ENCODE results near the gene ARHGAP40. TPM values are rescaled to one million over a fixed set of nuclear protein-coding genes. Genes with fewer than 3 reads are reported as not detected.

Gene ARHGAP40
- total RNA-seq, 1 donor from 2014 or later, result not detected

DNA sequence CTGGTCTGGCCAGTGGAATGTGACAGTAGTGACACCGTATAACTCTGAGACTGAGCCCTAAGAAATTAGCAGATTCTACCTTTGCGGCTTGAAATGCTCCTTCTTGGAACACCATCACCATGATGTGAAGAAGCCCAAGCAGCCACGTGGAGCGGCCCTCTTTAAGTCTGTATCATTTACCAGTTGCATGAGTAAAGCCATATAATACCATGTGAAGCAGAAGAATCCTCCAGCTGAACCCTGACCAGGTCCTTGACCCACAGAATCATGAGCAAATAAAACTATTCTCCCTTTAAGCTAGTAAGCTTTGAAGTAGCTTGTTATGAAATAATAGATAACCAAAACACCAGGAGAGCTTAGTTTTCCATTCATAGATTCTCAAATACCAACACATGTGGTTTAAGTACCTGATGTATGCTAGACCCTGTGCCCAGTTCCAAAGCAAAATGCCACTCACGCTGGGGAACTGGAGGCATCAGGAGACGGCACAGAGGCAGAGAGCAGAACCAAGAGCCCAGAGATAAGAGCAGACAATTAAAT, 65.9 kb downstream of the ARHGAP40 start:
- ATAC-seq (ENCODE audit: poor library complexity) (no peak), DNase-seq (no peak)
- intact Hi-C loops (cut with DNase I), result no loop called here

GRCh38 chr20:38669688-38670087, 68.1 kb downstream of the ARHGAP40 start:
- ATAC-seq (ENCODE audit: poor library complexity) (no peak), DNase-seq (no peak)
- intact Hi-C loops (cut with DNase I), result no loop called here

DNA sequence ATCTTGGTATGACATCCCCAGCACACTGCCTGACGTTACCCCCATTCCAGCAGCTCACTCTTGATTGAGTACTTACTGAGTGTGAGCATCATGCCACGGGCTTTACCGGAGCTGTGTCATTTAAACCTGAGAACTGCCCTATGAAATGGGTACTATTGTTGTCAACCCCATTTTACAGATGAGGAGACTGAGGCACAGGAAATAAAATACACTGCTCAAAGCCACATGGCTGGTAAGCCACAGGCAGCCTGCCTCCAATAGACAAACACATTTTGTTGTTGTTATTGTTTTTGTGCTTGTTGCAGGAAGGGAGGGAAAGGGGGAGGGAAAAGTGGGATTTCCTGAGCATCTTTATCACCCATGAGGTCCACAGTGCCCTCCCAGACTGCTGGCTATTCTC, 69.2 kb downstream of the ARHGAP40 start:
- intact Hi-C loops (cut with DNase I), result no loop called here
- no peak for DNase-seq
- no peak for ATAC-seq (ENCODE audit: poor library complexity)

- intact Hi-C loops (cut with DNase I), result no loop called here
- ATAC-seq (ENCODE audit: poor library complexity) (no peak), DNase-seq (no peak)
Observed at GRCh38 chr20:38671186-38671585, 69.6 kb downstream of the ARHGAP40 start.

- no peak for ATAC-seq (ENCODE audit: poor library complexity)
- no peak for DNase-seq
- intact Hi-C loops (cut with DNase I), result no loop called here
Observed at GRCh38 chr20:38671701-38672292, 70.2 kb downstream of the ARHGAP40 start.

GRCh38 chr20:38672504-38672903, 70.9 kb downstream of the ARHGAP40 start:
- intact Hi-C loops (cut with DNase I), result no loop called here
- no peak for DNase-seq
- no peak for ATAC-seq (ENCODE audit: poor library complexity)

- intact Hi-C loops (cut with DNase I), result no loop called here
- no peak for DNase-seq
- no peak for ATAC-seq (ENCODE audit: poor library complexity)
Observed at GRCh38 chr20:38673261-38673660, 71.7 kb downstream of the ARHGAP40 start.

DNA sequence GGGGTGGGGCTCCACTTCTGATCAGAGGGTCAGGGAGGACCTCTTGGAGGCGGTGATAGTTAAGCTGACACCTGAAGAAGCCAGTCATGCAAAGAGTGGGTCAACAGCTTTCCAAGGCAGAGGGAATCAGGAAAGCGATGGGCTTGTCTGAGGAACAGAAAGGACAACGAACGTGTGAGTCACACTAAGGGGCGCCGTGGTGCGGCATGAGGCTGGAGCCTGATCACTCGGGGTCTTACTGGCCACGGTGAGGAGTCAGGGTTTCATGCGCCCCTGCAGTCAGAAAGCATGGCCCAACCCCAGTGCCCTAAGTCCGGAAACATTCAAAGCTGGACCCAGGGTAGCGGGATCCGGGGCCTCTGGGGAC, 72.1 kb downstream of the ARHGAP40 start:
- DNase-seq, result no peak
- no peak for ATAC-seq (ENCODE audit: poor library complexity)

GRCh38 chr20:38674092-38674764, 72.6 kb downstream of the ARHGAP40 start:
- intact Hi-C loops (cut with DNase I), result no loop called here
- DNase-seq (peak; percentile 46), ATAC-seq (ENCODE audit: poor library complexity) (peak; percentile 72)

More for the DNA sequence above, 72.1 kb downstream of the ARHGAP40 start:
- intact Hi-C loops (cut with DNase I), result no loop called here

DNA sequence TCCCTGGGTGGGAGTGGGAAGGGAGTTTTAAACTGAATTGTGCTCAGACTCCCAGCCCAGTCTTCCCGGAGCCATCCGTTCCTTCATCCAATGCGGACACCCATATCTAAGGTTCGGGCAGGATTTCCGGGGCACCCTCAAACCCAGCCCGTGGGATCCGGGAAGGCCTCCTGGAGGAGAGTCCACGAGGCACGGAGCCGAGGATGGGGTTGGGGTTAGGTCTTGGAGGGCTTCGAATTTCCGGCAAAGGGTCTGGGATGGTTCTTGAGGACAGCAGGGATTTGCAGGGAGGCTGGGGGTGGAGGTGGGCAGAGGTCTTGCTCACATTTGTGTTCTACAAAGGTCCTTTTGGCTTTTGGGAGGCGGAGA, 73.1 kb downstream of the ARHGAP40 start:
- no peak for ATAC-seq (ENCODE audit: poor library complexity)
- intact Hi-C loops (cut with DNase I), result no loop called here
- no peak for DNase-seq

DNA sequence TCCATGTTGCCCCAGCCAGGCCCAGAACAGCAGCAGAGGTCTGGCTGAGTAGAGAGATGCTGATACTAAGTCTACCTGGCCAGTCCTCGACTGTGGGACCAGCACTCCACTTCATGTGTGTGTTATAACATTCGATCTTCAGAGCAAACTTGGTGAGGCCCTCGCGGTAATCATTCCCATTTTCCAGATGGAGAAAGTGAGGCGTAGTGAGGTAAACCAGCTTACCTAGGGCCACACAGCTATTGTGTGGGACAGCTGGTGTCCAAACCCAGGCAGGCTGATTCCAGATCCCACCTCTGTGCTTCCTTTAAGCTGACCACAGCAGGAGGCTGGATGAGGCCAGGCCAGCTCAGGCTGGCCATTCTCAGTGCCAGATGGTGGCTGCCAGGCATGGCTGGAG, 75.0 kb downstream of the ARHGAP40 start:
- no peak for ATAC-seq (ENCODE audit: poor library complexity)
- DNase-seq, result no peak
- intact Hi-C loops (cut with DNase I), result no loop called here

GRCh38 chr20:38680500-38681306, 79.1 kb downstream of the ARHGAP40 start:
- intact Hi-C loops (cut with DNase I), result no loop called here
- DNase-seq (no peak), ATAC-seq (ENCODE audit: poor library complexity) (no peak)

DNA sequence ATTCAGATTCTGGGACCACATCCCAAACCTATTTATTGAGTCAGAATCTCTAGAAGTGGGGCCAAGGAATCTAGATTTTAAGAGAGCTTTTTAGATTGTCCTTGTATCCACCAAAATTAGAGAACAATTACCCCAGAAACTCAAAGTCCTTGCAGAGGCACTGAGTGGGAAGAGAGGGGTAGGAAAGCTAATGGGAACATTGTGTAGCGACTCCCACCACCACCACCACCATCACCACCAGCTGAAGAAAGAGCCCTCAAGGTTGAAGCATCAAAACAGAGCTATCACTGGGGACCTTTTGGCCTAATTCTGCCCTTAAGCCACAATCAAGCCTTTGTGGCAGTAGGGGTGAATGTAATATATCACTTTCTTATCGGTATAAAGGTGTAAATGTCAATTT, 83.7 kb downstream of the ARHGAP40 start:
- intact Hi-C loops (cut with DNase I), result no loop called here
- no peak for ATAC-seq (ENCODE audit: poor library complexity)

DNA sequence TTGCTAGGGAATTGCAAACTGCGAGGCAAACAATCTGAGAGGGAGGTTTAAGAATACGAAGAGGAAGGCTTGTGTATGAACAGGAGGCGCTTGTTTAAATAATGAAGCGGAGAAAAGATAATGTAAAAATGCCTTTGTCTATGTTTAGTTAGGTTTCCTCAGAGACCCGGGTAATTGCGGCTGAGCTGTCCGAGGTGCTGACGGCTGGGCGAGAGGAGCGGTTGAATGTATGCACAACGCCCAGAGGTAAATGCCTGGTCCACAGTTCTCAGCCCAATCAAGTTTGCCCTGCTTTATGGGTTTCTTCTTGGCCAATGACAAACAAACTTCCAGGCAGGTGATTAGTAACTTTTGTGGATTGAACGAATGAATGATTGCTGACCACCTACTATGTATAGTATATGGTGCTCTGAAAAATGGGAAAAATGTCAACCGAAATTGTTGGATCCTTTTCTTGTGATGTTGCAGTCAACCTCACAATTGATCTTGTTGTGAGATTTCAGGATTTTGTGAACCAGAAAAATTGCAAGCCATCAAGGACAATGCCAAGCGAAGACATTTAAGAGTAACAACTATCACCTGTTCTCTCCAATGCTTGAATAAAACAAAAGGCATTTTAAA, 84.4 kb downstream of the ARHGAP40 start:
- no peak for ATAC-seq (ENCODE audit: poor library complexity)
- DNase-seq, result peak; percentile 61
- intact Hi-C loops (cut with DNase I), result no loop called here

More for the DNA sequence above, 83.7 kb downstream of the ARHGAP40 start:
- DNase-seq, result no peak

DNA sequence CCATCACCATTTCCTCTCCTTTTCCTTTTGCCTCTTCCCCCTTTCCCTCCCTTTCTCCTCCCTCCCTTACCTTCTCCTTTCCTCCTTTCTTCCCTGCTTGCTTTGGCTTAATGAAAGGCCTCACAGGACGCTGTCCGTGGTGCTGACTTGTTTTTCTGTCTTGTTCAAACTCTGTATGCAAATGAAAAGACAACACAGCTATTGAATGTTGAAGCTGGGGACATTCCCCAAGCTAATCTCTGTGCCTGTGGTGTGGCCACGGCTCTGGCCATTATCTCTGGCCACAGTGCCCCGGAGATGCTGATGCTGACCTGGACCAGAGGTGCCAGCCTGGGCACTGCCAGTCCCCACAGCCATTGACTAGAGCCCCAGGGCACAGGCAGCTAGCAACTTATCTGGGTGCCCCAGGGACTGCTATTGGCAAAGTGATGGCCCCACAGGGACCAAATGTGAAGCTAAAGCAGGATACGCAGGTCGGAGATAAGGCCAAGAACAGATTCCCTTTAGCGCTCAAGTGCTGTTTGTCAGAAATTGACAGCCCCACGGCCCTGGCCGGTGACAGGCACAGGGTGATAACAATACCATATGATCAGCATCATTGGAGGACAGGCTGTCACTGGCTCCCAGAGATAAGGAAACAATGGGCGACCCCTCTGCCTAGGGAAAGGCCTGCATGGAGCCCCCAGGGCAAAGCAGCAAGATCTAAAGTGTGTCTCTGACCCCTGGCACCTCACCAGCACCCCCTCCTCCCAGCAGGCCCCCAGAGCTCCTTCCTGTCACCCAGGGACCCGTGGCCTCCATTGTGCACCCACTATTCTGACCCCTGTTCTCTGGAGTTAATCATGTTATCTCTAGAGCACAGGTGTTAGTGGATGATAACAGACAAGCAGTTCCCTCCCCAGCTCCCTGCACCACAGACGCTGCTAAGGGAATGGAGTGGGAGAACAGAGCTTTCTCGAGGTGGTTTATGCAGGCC, 91.1 kb downstream of the ARHGAP40 start:
- peak; percentile 55 for ATAC-seq (ENCODE audit: poor library complexity)
- DNase-seq, result peak; percentile 52
- intact Hi-C loops (cut with DNase I), result no loop called here

GRCh38 chr20:38697306-38697705, 95.7 kb downstream of the ARHGAP40 start:
- DNase-seq, result no peak
- no peak for ATAC-seq (ENCODE audit: poor library complexity)
- intact Hi-C loops (cut with DNase I), result no loop called here

DNA sequence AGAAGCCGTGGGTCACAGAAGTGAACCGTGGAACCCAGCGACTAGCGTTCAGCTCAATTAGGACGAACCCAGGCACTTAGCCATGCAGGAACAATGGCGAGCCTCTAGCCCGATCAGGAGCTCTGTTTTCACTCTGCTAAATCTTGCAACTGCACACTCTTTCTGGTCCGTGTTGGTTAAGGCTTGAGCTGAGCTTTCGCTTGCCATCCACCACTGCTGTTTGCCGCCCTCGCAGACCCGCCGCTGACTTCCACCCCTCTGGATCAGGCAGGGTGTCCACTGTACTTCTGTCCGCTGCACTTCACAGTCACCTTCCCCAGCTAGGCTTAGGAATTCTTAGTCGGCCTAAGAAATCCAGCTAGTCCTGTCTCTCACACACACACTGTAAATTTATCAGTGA, 96.9 kb downstream of the ARHGAP40 start:
- DNase-seq (no peak), ATAC-seq (ENCODE audit: poor library complexity) (no peak)

DNA sequence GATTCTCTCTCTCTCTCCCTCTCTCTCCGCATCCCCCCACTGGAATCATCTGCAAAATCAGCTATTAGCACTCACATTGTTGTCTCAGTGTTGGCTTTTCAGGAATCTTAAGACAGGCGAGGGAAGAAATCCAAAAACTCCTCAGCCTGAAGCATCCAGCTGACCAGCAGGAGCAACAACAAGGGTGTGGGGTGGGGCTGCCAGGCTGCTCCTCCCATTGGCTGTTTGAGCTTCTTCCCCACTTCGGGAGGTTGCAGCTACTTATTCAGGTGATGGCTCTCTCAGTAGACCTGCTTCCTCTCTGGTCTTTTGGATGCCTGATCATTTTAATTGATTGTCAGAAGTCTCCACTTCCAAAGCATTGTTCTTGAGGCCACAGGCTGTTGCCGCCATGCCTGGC, 98.5 kb downstream of the ARHGAP40 start:
- intact Hi-C loops (cut with DNase I), result no loop called here
- DNase-seq, result no peak
- no peak for ATAC-seq (ENCODE audit: poor library complexity)

More for the DNA sequence above, 96.9 kb downstream of the ARHGAP40 start:
- intact Hi-C loops (cut with DNase I), result no loop called here

Data from Right ventricle myocardium superior (tissue), 1 donor.